GM19397 (cell line): ENCODE measurements around the gene ARNT2.

Experiments used
- ATAC-seq: cut with Tn5 transposase; IDR thresholded peaks from one replicate; pipeline ENCODE4 v1.9.1; 2021; ENCODE audit warnings: mild to moderate bottlenecking, moderate library complexity; ENCODE audit not compliant: unreplicated experiment

ARNT2 gene

DNA sequence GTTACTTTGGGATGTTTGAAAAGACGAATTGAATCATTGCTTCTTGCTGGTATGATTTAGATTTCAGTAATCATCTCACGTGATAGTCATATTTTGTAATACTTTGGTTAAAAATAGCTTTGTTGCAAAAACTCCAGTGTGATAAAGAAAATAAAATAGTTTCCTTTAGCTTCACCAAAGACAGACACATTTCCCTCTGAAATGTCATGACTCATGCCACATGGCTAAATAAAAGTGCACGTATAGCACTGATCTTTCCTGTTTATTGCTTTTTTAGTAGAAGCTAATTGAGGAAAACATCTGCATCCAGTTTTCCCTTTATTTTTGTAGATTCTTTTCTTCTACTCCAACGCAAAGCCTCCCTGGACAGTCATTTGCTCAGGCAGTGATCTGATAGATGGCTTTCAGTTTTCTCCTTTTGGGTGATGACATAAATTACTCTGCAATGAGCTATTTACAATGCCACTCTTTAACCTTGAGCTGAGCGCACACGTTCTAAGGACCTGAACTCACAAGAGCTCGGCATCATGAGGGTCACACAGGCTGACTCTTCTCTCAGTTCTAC, 84.9 kb downstream of the ARNT2 start:
- no peak for ATAC-seq

DNA sequence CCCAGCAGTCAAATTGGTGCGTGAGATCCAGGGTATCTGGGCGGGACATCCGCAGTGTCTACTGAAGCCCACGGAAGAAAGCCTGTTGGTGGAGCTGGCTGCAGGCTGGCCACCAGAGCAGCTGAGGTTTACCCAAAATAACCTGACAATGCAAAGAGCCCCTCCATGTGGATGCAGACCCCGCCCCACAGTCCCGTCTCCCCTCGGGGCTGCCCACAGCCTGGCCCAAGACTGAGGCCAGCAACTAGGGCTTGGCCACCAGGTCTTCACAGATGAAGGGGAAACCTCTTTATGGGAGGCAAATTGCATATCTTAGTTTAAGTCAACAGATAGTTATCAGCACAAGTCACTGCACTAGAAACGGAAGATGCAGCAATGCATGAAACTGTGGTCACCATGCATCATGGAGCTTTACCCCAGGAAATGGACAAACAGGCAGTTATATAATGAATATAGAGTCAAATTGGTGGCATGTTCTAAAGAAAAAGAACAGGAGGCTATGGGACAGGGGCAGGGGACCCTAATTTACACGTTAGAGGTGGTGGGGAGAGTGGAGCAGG, 86.3 kb downstream of the ARNT2 start:
- no peak for ATAC-seq

DNA sequence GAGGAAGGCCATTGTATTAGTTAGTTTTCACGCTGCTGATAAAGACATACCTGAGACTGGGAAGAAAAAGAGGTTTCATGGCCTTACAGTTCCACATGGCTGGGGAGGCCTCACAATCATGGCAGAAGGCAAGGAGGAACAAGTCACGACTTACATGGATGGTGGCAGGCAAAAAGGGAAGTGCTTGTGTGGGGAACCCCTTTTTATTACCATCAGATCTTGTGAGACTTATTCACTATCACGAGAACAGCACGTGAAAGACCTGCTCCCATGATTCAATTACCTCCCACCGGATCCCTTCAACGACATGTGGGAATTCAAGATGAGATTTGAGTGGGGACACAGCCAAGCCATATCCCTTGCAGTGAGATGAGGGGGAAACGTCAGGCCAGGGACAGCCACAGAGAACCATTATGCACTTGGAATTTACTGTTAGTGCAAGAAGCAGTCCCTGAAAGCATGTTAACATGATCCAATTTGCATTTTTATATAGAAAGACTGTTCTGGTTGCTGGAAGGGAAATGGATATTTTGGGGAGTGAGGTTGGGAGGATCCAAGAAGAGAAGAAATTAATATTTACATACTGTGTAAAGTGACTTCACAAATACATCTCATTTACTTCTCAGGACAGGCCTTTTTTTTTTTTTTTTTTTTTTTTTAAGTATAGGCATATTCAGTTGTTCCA, 87.1 kb downstream of the ARNT2 start:
- ATAC-seq: no peak

DNA sequence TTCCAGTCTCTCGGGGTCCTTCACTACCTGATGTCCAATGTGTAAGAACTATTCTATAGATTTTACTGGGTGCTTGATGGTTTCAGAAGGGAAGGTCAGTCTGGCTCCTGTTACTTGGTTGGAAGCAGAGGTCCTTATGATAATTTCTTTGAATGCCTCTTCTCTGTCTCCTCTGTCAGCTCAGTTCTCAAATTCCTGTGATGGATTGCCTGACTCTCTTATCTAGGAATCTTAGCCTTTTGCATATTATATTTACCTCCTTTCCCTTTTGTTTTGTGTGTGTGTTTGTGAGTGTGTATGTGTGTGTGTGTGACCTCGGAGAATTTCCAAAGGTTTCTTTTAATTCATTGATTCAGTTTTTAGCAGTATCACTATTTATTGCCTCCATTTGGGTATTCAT, 88.2 kb downstream of the ARNT2 start:
- ATAC-seq: no peak

DNA sequence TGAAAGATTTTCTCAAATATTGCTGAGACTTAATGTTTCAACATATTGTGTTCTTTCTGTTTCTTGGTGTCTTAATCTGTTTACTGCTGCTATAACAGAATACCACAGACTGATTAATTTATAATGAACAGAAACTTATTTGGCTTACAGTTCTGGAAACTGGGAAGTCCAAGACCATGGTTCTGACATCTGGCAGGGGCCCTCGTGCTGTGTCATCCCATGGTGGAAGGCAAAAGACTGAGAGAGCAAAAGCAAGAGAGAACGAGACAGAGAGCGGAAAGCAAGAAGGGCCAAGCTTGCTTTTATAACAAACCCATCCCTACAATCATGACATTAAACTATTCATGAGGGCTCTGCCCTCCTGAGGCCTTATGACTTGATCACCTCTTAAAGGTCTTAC, 88.7 kb downstream of the ARNT2 start:
- no peak for ATAC-seq

DNA sequence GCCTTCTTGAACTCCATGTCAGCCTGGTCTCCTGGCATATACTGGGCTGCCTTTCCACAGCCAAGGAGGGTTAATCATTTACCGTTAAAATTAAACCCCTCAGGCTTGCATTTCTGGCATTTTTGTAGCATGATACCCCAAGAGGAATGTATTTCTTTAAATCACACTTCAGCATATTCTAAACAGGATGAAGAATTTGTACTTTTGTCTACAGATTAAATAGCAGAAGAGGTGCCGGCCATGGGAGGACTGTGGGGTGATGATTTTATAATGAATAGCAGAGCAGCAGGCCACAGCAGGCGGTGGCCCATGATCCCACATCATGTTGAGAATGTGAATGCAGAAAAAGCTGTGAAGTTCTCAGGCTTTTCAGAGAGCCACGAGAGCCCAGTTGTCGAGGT, 90.2 kb downstream of the ARNT2 start:
- no peak for ATAC-seq

DNA sequence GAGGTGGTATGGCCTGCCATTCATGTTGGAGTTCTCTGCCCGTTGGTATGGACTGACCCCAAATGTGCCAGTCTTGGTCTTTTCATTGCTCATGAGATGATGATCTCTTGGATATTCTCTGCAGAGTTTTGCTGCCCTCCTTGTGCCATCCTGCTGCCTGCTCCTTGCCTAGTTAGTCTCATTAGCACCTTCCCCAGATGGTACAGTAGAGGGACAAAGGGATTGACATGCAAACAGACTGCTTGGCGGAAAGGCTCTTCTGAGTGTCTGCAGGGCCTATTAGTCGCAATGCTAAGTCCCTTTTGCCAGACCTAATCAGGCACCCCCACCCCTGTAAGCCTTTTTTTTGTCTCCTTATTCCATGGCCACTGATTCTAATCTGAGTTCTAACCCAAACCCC, 90.6 kb downstream of the ARNT2 start:
- ATAC-seq: no peak

DNA sequence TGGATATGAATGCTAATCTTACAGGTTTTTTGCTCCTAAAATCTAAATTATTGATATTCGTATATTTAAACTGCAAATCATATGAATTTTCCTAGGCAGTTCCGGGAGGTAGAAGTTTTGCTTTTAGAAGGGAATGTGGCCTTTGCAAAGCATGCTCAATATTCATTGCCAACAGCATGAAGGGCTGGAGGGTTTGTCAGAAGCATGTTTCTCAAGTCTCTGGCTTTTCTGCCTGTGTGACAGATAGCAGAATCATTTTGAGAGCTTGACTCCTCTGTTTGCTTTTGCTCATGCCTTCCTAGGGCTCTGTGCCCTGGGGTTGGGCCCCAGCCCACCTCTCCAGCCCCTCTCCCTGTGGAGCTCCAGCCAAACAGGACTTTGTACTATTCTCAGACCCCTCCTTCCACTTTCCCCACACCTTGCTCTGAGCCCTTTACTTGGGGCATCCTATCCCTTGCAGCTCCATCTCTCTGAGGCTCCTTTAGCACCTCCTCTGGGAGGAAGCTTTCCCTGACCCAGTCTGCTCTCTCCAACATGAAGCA, 91.3 kb downstream of the ARNT2 start:
- ATAC-seq: no peak

DNA sequence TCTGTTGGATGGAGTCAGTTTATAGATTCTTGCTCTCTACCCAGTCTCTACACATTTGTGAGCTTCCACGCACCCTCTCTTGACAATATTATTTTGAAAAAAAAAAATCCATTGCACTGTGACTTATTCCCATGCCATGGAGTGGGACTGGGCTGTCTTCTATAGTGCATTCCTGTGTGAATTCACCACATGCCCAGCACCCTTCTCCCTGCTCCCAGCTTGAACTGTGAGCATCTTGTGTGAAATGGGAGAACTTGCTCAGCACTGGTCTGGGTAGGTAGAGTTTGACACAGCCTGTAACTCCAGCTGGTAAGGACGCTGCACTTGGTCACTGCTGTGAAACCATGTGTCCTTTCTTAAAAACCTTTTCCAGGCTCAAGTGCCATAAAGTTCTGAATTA, 91.9 kb downstream of the ARNT2 start:
- no peak for ATAC-seq

DNA sequence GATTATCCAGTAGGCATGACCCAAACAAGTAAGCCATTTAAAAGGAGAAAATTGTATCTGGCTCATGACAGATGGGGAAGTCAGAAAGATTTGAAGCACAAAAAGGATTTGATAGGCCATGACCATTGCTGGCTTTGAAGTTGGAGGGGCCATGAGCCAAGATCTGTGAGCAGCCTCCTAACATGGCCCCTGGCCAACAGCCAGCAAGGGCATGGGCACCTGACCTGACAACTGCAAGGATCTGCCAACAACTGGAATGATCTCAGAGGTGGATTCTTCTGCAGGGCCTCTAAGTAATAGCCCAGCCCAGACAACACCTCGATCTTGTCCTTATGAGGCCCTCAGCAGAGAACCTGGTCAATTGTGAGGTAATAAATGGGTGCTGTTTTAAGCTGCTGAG, 93.0 kb downstream of the ARNT2 start:
- no peak for ATAC-seq

DNA sequence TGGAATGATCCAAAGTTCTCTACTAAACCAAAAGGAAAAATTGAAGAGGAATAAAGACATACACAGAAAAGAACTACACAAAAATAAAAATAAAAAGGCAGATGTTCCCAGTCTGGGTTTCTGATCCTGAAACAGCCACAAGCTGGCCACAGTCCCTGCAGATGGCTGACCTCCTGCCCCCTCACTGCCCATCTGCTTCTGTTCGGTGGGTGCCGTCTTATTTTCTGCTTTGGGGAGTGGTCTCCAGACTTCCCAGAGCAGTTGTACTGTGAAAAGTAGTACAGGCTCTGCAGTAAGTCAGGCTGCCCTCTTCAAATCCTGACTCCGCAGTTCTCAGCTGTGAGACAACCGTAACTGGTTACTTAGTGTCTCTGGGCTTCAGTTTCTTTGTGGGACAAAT, 94.5 kb downstream of the ARNT2 start:
- no peak for ATAC-seq

DNA sequence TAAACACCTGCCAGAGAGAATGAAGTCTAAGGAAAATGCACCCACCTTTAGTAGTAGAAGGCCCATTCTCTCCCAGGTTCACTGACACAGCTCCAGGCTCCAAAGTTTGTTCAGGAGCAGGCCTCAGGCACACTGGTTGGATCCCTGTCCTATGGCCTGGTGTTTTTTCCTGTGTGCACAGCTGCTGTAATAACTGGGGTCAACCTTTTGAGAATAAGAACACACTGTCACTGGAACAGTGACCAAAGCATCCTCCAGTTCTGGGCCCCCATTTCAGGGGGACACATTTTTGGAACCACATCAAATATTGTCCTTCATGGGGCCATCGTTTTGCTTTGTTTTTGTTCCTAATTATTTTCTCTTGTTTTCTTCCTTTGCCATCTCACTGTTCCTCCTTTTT, 95.8 kb downstream of the ARNT2 start:
- no peak for ATAC-seq

DNA sequence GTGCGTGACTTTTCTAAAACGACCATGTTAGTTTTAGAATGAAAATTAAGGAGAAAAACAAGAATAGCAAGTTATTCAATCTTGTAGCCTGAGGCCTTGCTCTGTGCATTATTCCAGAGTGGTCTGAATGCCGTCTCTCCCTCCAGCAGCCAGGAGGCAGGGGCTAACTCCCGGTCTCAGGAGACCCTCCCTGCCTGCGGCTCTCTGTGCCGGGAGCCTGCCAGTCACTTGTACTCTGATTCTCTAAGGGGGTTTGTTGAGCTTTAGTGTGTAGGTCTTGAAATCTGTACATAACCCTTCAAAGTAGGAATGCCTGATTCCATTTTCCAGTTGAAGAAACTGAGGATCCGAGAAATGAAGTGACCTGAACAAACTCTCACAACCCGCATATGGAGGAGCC, 97.3 kb downstream of the ARNT2 start:
- no peak for ATAC-seq

DNA sequence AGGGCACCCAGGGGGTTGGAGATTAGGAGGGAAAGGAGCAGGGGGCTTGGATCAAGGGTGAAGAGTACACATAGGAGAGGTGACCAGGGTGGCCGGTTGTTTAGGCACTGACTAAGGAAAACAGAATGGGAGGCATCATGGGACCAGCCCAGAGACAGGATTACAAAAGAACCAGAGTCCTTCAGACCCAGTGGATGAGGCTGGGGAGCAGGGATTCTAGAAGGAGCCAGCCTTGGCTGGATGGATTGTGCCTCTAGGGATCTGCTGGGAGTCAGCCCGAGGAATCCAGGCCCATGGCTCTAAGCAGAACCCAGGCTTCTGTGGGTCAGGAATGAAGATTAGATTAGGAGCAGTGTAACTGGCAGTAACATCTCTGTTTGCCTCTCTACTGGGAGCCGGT, 98.6 kb downstream of the ARNT2 start:
- no peak for ATAC-seq

DNA sequence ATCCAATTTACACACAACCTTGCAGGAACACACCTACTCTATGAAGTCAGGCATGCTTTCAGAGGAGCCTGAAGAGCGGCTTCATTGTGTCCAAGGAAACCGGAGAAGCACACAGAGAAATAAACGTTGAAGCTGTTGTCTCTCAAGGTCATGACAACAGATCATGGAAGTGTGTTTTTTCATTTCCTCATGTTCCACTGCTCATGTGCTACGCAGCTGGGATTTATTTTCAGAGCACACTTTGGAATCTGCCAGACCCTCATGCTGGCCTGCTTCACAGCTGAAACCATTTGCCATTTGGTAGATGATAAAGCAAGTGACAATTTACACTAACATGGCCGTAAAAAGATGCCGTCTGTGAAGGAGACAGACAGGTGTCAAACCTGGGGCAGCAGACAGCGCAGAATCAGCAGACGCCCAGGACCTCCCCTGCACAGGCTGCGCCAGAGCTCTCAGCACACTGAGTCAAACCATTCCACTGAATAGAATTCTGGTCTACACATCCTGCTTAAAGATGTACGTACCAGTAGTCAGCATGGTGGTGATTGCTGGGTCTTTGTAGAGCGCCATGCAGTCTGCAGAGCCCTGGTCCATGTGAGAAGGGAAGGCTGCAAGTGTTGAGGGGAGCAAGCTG, 99.3 kb downstream of the ARNT2 start:
- ATAC-seq: no peak

DNA sequence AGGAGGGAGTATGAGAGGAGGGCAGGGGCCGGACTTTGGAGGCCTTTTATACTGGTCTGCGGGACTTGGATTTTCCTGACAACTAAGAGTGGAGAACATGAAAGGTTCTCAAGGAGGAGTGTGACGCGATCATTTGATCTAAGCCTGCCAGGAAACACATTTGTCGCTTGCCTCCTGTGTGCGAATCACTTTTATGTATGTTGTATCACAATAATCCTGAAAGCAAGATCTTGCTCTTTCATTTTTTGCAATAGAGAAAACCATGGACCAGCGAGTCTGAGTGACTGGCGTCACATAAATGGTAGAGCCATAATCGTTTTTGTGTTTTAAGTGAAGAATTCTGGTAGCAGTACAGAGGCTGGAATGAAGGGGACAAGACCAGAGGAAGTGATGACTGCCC, 100.7 kb downstream of the ARNT2 start:
- no peak for ATAC-seq

DNA sequence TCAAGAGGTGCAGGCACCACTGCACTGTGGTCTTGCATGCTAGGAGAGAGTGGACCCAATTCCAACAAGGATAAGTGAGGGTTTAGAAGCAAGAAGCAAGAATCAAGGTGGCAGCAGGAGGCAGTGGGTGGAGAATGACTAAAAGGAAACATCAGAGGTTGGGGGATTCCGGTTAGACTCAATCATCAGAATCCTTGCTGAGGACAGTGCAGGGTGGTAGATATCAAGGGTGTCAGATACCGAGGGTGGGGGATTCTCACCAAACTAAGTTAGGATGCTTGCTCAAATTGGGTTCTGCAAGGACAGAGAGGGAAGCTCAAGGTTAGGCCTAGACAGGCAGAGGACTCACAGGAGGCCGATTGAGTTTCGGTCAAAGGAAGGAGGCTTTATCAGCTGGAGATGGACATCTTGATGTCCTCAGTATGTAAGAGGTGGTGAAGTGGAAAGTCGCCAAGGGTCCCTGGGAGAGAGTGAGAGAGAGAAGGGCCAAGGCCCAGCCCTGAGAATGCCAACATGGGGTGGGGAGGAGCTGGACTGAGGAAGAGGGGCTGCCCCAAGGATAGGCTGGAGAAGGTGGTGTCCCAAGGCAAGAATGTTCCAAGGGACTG, 102.2 kb downstream of the ARNT2 start:
- no peak for ATAC-seq

DNA sequence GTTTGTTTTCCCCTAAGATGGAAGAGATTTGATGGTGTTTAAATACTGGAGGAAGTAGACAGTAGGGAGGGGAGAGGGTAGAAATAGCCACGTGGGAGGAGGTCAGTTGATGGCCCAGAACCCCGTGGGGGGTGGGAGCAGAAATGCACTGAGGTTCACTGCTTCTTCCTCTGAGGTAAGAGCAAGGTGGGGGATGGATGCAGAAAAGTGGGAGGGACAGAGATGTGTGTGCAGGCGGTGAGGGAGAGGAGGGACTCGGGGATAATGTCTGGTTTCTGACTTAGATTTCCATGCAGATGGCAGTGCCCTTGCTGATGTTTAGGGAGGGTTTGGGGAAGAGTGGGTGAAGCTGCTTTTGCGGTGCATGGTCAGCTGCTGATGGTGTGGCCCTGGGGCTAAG, 102.9 kb downstream of the ARNT2 start:
- ATAC-seq: no peak

DNA sequence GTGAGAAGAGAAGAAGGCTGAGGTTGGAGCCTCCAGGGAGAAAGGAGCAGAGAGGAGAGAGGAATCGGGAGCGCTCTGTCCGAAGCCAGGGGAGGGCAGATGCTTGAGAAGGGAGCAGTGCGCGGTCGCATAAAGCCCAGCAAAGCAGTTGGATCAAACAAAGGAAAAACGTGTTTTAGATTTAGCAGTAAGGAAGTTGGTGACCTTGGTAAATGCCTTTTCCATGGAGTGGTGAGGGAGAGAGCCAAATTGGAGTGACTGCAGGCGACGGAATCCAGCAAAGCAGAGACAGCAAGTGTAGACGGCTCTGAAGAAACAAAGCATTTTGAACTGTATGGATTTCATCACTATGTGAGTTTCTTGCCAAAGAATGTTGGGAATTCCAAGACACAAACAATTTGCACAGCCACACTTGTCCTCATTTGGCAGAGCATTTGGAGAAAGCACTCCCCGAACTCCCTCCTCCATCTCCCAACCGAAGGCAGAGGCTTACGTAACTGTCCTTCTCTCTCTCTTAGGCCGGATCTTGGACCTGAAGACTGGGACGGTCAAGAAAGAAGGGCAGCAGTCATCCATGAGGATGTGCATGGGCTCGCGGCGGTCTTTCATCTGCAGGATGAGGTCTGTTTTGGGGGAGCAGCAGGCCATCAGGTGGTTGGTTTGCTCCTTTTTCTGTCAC, 103.6 kb downstream of the ARNT2 start:
- ATAC-seq: no peak

DNA sequence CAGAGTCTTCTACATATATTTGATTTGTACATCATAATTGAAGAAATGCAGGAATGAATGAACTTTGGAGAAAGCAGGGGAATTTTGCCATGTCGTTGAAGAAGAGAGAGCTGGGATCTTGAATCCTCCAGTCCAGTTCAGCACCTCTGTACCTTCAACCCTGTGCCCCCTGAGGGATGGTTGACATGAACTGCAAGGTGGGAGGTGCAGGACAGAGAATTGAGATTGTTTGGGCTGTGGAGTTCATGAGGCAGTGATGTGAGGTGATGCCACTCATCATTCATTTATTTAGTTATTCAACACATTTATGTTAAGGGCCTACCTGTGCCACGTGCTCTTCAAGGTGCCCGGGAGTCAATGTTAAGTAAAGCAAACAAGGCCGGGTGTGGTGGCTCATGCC, 104.6 kb downstream of the ARNT2 start:
- ATAC-seq: no peak

DNA sequence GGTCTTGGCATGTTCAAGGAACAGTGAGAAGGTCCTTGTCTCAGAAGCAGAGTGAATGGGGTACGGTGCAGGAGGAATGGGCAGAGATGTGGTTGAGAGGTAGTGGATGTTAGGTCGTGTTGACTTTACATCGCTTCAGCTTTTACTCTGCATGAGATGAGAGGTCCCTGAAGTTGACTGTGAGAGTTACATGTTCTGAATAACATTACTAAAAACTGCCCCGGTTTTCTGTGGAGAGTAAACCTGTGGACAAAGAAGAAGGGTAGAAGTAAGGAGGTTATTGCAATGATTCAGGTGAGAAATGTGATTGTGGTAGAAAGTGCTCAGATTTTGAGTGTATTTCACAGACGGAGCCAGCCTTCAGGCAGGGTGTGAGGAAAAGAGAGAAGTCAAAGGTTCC, 105.6 kb downstream of the ARNT2 start:
- no peak for ATAC-seq
